Lung (tissue), 12 donors: ENCODE data around the gene MTA2. TPM values are rescaled to one million over a fixed set of nuclear protein-coding genes. Genes with fewer than 3 reads are reported as not detected.

Experiments used
- ATAC-seq: fragments of 200-7000 bp; cut with Tn5 transposase; one replicate; pipeline ENCODE4 v1.9.1; 2020; ENCODE audit warnings: moderate number of reproducible peaks; ENCODE audit not compliant: insufficient read depth, low FRiP score
- DNase-seq, 3 donors: peaks; one replicate each; pipeline ENCODE4 v3.0.0-alpha.2; 2013 to 2017
- H3K27ac ChIP-seq, 2 donors: one replicate each; pipeline ENCODE4 v1.5.1; 2013; ENCODE audit warnings: mild to moderate bottlenecking in 2 of 2, moderate library complexity in 2 of 2, control low read depth in 1 of 2, inconsistent platforms in 1 of 2, low read depth in 1 of 2, low read length in 1 of 2
- H3K27me3 ChIP-seq, 3 donors: one replicate each; pipeline ENCODE4 v1.5.1; 2013; ENCODE audit warnings: low read length in 2 of 3; ENCODE audit not compliant: control insufficient read depth in 3 of 3, insufficient read depth in 3 of 3
- H3K36me3 ChIP-seq, 4 donors: one replicate each; pipeline ENCODE4 v1.5.1; 2013; ENCODE audit warnings: low read length in 4 of 4, mild to moderate bottlenecking in 1 of 4, moderate library complexity in 1 of 4; ENCODE audit not compliant: control insufficient read depth in 4 of 4, insufficient read depth in 4 of 4
- H3K4me1 ChIP-seq, 5 donors: one replicate each; pipeline ENCODE4 v1.5.1; 2013; ENCODE audit warnings: low read length in 5 of 5, mild to moderate bottlenecking in 2 of 5, moderate library complexity in 1 of 5; ENCODE audit not compliant: control insufficient read depth in 5 of 5, insufficient read depth in 5 of 5
- H3K4me3 ChIP-seq: one replicate; pipeline ENCODE4 v1.5.1; 2013; ENCODE audit warnings: mild to moderate bottlenecking, control low read depth, moderate library complexity
- H3K9ac ChIP-seq, 2 donors: one replicate each; pipeline ENCODE4 v1.5.1; 2013; ENCODE audit warnings: low read length in 2 of 2, control low read depth in 1 of 2; ENCODE audit not compliant: insufficient read depth in 1 of 2
- H3K9me3 ChIP-seq, 4 donors: one replicate each; pipeline ENCODE4 v1.5.1; 2013; ENCODE audit warnings: low read length in 3 of 4, mild to moderate bottlenecking in 1 of 4, moderate library complexity in 1 of 4; ENCODE audit not compliant: control insufficient read depth in 4 of 4, insufficient read depth in 3 of 4
- CTCF ChIP-seq: IDR thresholded peaks from 2 replicates; pipeline ENCODE4 v1.5.1; 2012; ENCODE audit warnings: mild to moderate bottlenecking; ENCODE audit errors: control extremely low read depth, extremely low read depth
- WGBS, 2 donors: extraction: QIAGEN DNeasy Blood & Tissue Kit; methylation state at CpG; one replicate each; pipeline ENCODE4 v1.1.7; 2013; 5-methylcytosine and 5-hydroxymethylcytosine counted together
- polyA plus RNA-seq, 2 donors: library from polyadenylated mRNA; stranded (reverse); fragments of 200-250 nt; gene quantifications; one replicate each; pipeline ENCODE4 v1.2.1, GENCODE V29; 2013
- total RNA-seq, 2 donors: library from RNA; depleted of rRNA in 1 of 2; stranded (reverse); fragments of >200 nt in 1 of 2; gene quantifications; one replicate each; pipeline ENCODE4 v1.2.1, GENCODE V29; 2014 to 2021
- donor health status: control.
- donor health status: control.
- donor health status: Bipolar disorder and iron deficiency.
- donor health status: healthy.
- donor health status: DM: yes; HTN: yes; CAD: no.

Gene MTA2
- total and polyA plus RNA-seq, 4 donors = 53.7 to 74.4 (median 59.6) TPM

GRCh38 chr11:62546929-62547625, 54.6 kb downstream of the MTA2 start:
- DNase-seq (peak in 1 of 3 donors; percentile 70), ATAC-seq (no peak)
- Histone ChIP-seq H3K27ac (peak overlapping the region; percentile 87 to 100), H3K27me3 (no peaks in the 10 kb centered on the region), H3K9me3 (no peaks in the 10 kb centered on the region), H3K4me1 (peaks cover 9 to 55% (median 29%) of the 10 kb centered on the region in 5 donors), H3K36me3 (no peaks in the 10 kb centered on the region), H3K4me3 (peak overlapping the region; percentile 15), H3K9ac (peak overlapping the region in 1 of 2 donors; percentile 77)
- WGBS, 2 donors = 8 to 19% methylated on average over 35 to 40 of the region's 40 CpGs
- no peak for TF ChIP-seq CTCF

DNA sequence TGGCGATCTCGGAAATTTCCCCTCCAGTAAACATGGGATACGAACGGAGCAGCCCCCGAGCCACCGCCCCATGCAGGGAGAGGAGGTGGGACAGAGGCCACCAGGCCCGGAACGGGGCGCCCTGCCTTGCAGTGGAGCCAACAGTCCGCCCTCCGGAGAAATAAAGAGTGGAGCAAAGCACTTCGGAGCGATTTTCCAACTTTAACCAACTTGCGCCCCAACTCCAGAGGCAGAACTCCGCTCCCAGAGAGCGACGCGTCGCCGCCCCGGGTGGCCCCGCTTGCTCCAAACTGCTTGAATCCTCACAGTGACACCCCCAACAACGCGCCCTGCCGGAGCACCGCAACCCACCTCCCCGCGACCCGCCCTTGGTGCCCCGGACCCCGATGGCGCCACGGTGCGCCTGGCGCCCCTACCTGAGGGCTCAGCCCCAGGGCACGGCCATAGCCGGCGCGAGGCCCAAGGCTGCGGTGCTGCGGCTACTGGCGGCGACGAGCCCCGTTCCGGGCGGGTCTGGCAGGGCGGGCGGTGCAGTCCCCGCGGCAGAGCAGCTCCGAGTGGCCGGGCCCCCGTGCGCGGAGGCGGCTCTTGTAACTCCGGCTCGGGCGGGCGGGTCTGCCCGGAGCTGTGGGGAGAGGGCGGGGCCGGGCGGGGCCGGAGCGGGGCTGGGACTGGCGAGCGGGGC, 55.3 kb downstream of the MTA2 start, which contains the start of gene AHNAK:
Gene AHNAK, minus strand, starts transcription at position 563 of the 685 bp plus-strand sequence. CDS start 10,708 bp downstream, outside the sequence.
- no peak for TF ChIP-seq CTCF
- H3K4me3 ChIP-seq = peak within 1 kb of the TSS; percentile 93
- no peaks in the 10 kb centered on the region for H3K27me3 ChIP-seq
- DNase-seq (peak; percentile 84 to 89 (median 88)), ATAC-seq (peak; percentile 59)
- peaks cover 7 to 55% (median 24%) of the 10 kb centered on the region in 5 donors for H3K4me1 ChIP-seq
- peak within 1 kb of the TSS; percentile 61 to 77 for H3K9ac ChIP-seq
- H3K27ac ChIP-seq = peak within 1 kb of the TSS; percentile 98 to 100
- H3K9me3 ChIP-seq = no peaks in the 10 kb centered on the region
- H3K36me3 ChIP-seq = peaks cover 0 to 3% (median 0%) of the 10 kb centered on the region in 4 donors
- 1% methylated on average over 61 to 69 of the region's 69 CpGs for WGBS, 2 donors

DNA sequence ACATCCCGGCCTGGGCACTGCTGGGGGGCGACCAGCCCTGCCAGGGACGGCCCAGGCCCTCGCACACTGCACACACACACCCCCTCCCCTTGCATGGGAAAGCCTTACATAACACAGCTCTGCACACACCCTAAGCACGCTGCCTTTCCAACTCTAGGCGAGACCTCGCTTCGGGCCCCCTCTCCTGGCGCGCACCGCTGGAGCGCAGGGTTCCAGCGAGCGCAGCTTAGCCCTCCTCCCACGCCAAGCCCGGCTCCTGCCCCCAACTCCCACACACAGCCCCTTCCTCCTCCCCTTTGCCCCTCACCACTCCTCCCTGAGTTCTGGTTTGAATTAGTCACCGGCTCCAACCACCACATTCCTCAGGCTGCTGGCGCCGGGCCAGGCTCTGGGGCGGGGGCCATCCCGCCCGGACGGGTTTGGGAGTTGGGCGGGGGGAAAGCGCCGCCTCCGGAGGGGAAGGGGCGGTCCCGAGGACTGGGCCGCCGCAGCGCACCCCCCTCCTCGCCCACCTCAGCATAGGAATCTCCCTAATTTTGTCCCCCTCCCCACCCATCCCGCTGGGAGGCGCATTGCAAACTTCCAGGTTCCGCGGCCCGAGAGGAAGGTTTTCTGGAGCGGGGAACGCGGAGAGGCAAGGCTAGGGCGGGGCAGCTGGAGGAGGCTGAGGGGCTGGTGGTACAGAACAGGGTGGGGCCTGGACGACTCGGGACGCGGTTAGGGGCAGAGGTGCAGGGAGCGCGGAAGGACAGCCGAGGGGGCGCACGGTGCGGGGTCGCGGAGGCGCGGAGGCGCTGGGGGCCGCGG, 56.0 kb downstream of the MTA2 start:
- Histone ChIP-seq H3K36me3 (peaks cover 0 to 3% (median 0%) of the 10 kb centered on the region in 4 donors), H3K4me3 (peak overlapping the region; percentile 93), H3K27ac (peak overlapping the region; percentile 98 to 100), H3K27me3 (no peaks in the 10 kb centered on the region), H3K4me1 (peaks cover 13 to 63% (median 28%) of the 10 kb centered on the region in 5 donors), H3K9ac (peak overlapping the region; percentile 61 to 85), H3K9me3 (no peaks in the 10 kb centered on the region)
- peak; percentile 96 to 97 (median 96) for DNase-seq
- WGBS, 2 donors = 0 to 1% methylated on average over 57 to 59 of the region's 59 CpGs
- peak; percentile 40 for ATAC-seq
- no peak for TF ChIP-seq CTCF
